Esophagus muscularis mucosa (tissue), 4 donors: ENCODE data around the gene NPB. TPM values are rescaled to one million over a fixed set of nuclear protein-coding genes. Genes with fewer than 3 reads are reported as not detected.

Experiments used
- DNase-seq: peaks from one replicate; pipeline ENCODE4 v3.0.0-alpha.2; 2017; ENCODE audit errors: extremely low spot score
- H3K27ac ChIP-seq, 4 donors: fragments of 200-600 bp; sonication (generic); replicated peaks in 1 of 4; 1 replicate in 3 of 4; 2 replicates in 1 of 4; pipeline ENCODE4 v1.5.1; 2016 to 2019; ENCODE audit warnings: mild to moderate bottlenecking in 1 of 4
- H3K27me3 ChIP-seq, 4 donors: fragments of 200-600 bp; sonication (generic); one replicate each; pipeline versions ENCODE4 v1.5.1 to v1.6.0; 2016 to 2019
- H3K36me3 ChIP-seq, 4 donors: fragments of 200-600 bp; sonication (generic); one replicate each; pipeline ENCODE4 v1.5.1; 2016 to 2019
- H3K4me1 ChIP-seq, 4 donors: fragments of 200-600 bp; sonication (generic); one replicate each; pipeline ENCODE4 v1.5.1; 2016 to 2019
- H3K4me3 ChIP-seq, 4 donors: fragments of 200-600 bp; sonication (generic); 1 replicate in 2 of 4; 2 replicates in 2 of 4; pipeline ENCODE4 v1.5.1; 2016 to 2019; ENCODE audit warnings: mild to moderate bottlenecking in 4 of 4, moderate library complexity in 1 of 4
- H3K9me3 ChIP-seq, 4 donors: fragments of 200-600 bp; sonication (generic); 1 replicate in 3 of 4; 2 replicates in 1 of 4; pipeline ENCODE4 v1.5.1; 2016 to 2019
- EP300 ChIP-seq: sonication (generic); formaldehyde crosslinking; IDR thresholded peaks from one replicate; pipeline ENCODE4 v1.6.1; 2017; ENCODE audit warnings: antibody characterized with exemption
- POLR2A ChIP-seq: fragments of 450-650 bp; IDR thresholded peaks from one replicate; pipeline ENCODE4 v1.6.1; 2017; ENCODE audit warnings: antibody characterized with exemption, moderate library complexity, mild to moderate bottlenecking, low read depth
- POLR2AphosphoS5 ChIP-seq, 2 donors: sonication (generic); formaldehyde crosslinking; IDR thresholded peaks; one replicate each; pipeline ENCODE4 v1.6.1; 2017; ENCODE audit warnings: antibody characterized with exemption in 2 of 2
- WGBS: methylation state at CpG from one replicate; pipeline ENCODE4 v1.1.5; 2018; 5-methylcytosine and 5-hydroxymethylcytosine counted together
- intact Hi-C: fragments of 100-400 bp; cut with DNase I; formaldehyde crosslinking; loops from one replicate; pipeline ENCODE4 v1.15.1; 2023
- total RNA-seq, 4 donors: library from RNA; depleted of rRNA; stranded (reverse); fragments of >200 nt; gene quantifications; one replicate each; pipeline versions ENCODE4 v1.1.0 to v1.2.1, GENCODE V29; 2016
- TF ChIP-seq, protein P1 (sequence below), 3 experiments: fragments of 200-600 bp in 2 of 3; fragments of 450-650 bp in 1 of 3; sonication (generic) in 2 of 3; IDR thresholded peaks; one replicate each; pipeline ENCODE4 v1.5.1; 2017 to 2019; ENCODE audit warnings: antibody characterized with exemption in 3 of 3, mild to moderate bottlenecking in 2 of 3, moderate library complexity in 1 of 3

Gene NPB
- total RNA-seq, 4 donors from 2014 or later: 0.78 to 1.8 TPM; not detected in 2

DNA sequence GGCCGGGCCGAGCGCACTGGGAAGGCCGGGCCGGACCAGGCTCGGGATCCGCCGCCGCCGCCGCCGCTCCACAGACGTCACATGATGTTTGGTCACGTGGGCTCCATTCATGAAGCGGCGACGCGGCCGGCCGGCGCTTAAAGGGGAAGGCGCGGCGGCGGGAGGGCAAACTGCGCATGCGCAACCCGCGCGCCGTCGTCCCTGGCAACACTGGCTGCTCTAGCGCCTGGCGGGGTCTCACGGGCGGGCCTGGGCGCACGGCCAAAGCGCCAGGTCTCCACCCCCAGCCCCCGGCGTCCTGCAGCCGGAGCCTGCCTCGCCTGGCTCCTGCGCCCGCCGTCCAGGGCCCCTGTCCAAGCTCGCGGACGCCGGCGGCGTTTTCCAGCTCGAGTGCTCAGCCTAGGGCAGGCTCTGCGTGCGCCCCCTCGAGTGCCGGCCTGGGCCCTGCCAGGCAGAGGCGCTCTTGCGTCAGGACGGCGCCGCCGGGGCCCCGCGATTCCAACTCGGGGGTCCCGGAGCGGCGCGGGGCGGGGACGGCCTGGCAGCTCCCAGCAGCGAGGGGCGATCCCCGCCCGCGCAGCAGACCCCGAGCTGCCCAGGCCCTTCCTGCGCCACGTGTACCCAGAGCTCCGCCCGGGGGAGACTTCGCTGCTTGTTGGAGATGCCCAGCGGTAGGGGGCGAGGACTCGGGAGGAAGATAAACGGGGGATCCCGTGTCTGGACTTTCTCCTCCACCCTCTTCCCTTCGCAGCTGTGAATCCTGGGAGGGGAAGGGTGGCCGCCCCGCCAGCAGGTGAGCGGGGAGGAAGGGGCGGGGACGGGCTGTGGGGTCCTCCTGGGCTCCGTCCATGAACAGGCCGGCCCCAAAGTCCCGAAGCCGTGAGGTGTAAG lies 25.9 kb downstream of the NPB start, which contains the start of gene MAFG:
Gene MAFG, minus strand, starts transcription at position 83 of the 891 bp plus-strand sequence. CDS start 4,550 bp downstream, outside the sequence.
- H3K9me3 ChIP-seq: no peaks in the 10 kb centered on the region
- TF ChIP-seq POLR2AphosphoS5 (IDR thresholded peaks at IDR 0.05) (peak; percentile 87 to 90), POLR2A (no peak)
- TF ChIP-seq, protein P1, sequence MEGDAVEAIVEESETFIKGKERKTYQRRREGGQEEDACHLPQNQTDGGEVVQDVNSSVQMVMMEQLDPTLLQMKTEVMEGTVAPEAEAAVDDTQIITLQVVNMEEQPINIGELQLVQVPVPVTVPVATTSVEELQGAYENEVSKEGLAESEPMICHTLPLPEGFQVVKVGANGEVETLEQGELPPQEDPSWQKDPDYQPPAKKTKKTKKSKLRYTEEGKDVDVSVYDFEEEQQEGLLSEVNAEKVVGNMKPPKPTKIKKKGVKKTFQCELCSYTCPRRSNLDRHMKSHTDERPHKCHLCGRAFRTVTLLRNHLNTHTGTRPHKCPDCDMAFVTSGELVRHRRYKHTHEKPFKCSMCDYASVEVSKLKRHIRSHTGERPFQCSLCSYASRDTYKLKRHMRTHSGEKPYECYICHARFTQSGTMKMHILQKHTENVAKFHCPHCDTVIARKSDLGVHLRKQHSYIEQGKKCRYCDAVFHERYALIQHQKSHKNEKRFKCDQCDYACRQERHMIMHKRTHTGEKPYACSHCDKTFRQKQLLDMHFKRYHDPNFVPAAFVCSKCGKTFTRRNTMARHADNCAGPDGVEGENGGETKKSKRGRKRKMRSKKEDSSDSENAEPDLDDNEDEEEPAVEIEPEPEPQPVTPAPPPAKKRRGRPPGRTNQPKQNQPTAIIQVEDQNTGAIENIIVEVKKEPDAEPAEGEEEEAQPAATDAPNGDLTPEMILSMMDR (IDR thresholded peaks at IDR 0.05): peak; percentile 33 to 57 (median 48)
- H3K27me3 ChIP-seq: peaks cover 0 to 19% (median 1%) of the 10 kb centered on the region in 4 donors
- H3K4me1 ChIP-seq: peaks cover 45 to 54% (median 51%) of the 10 kb centered on the region in 4 donors
- H3K4me3 ChIP-seq: peak within 1 kb of the TSS; percentile 80 to 99 (median 84)
- peaks cover 0 to 2% (median under 1%) of the 10 kb centered on the region in 4 donors for H3K36me3 ChIP-seq
- intact Hi-C loops: no loop called here
- peak; percentile 97 for DNase-seq
- WGBS: 3% methylated on average over 31 of the region's 98 CpGs
- peak within 1 kb of the TSS; percentile 91 to 98 (median 95) for H3K27ac ChIP-seq

DNA sequence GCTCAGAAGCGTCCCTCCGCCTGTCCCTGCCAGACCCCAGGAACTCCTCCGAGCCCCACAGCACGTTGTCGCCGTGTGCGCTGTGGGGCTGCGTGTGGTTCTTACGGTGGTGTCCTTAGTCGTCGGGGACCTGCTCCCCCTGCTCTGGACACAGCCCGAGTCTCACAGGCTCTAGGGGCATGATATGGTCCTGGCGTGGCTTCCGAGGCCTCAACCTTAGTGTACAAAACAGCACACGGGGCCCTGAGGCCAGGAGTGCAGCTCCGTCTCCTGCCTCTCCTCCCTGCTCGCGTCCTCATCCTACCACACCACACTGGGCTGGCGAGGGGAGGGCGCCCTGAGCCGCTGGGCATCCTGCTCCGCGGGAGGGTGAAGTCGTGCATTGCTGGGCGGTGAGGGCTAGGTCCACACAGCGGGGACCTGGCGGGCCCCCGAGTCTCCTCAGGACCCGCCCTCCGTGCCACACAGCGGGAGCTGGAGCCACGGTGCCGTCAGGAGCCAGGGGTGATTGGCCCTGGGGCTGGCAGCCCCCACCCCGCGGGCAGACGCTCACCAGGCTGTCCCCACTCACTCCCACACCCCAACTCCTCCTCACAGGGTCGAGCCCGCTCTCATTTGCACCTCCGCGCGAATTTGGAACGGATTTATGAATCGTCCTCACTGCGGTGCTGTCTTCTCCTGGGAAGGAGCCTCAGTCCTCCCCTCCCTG lies 26.7 kb downstream of the NPB start:
- H3K4me3 ChIP-seq: peak overlapping the region; percentile 80 to 99 (median 84)
- TF ChIP-seq POLR2A (no peak), POLR2AphosphoS5 (IDR thresholded peaks at IDR 0.05) (no peak), EP300 (no peak)
- TF ChIP-seq, protein P1 (IDR thresholded peaks at IDR 0.05): no peak
- 48% methylated on average over 42 of the region's 44 CpGs for WGBS
- peak overlapping the region; percentile 91 to 98 (median 95) for H3K27ac ChIP-seq
- intact Hi-C loops: no loop called here
- H3K4me1 ChIP-seq: peaks cover 37 to 46% (median 43%) of the 10 kb centered on the region in 4 donors
- no peak for DNase-seq
- no peaks in the 10 kb centered on the region for H3K36me3 ChIP-seq
- peaks cover 0 to 19% (median 1%) of the 10 kb centered on the region in 4 donors for H3K27me3 ChIP-seq
- no peaks in the 10 kb centered on the region for H3K9me3 ChIP-seq

DNA sequence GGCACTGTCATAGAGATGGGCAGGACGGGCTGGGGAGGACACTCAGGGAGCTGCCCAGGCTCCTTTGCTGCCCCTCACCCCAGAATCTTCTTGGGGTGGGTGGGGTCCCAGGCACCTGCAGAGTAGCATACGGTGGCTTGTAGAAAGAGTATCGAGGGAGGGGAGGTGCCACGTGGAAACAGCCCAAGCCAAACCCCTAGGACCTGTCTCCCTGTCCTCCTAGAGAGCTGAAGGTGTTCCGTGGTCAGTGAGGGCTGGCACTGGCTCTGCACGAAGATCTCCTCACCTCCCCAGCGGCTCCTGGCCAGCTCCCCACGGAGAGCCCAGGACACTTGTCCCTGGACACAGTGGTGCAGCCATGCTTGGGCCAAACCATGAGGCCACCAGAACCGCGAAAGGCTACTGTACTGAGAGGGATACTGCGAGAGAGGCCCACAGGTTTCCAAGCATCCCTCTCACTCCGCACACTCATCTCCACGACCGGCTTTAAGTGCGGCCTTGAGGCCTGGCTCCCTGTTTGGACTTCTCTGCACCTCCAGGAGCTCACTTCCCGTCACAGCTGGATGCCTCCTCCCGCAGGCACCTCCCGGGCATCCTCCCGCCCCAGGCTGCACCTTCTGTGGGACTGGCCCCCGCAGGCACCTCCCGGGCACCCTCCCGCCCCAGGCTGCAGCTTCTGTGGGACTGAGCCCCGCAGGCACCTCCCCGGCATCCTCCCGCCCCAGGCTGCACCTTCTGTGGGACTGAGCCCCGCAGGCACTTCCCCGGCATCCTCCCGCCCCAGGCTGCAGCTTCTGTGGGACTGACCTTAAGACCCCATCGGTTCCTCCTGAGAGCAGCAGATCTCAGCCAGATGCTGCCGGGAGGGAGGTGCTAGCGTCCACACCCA lies 27.5 kb downstream of the NPB start:
- H3K4me3 ChIP-seq: no peak overlapping the region
- no peaks in the 10 kb centered on the region for H3K9me3 ChIP-seq
- no peak for DNase-seq
- TF ChIP-seq POLR2AphosphoS5 (IDR thresholded peaks at IDR 0.05) (no peak), EP300 (no peak), POLR2A (no peak)
- TF ChIP-seq, protein P1 (IDR thresholded peaks at IDR 0.05): no peak
- 90% methylated on average over 20 of the region's 31 CpGs for WGBS
- peaks cover 29 to 38% (median 35%) of the 10 kb centered on the region in 4 donors for H3K4me1 ChIP-seq
- intact Hi-C loops: no loop called here
- H3K36me3 ChIP-seq: no peaks in the 10 kb centered on the region
- H3K27me3 ChIP-seq: peaks cover 0 to 19% (median 1%) of the 10 kb centered on the region in 4 donors
- H3K27ac ChIP-seq: no peak overlapping the region
